ENCODE results near the gene METTL21C.

DNA sequence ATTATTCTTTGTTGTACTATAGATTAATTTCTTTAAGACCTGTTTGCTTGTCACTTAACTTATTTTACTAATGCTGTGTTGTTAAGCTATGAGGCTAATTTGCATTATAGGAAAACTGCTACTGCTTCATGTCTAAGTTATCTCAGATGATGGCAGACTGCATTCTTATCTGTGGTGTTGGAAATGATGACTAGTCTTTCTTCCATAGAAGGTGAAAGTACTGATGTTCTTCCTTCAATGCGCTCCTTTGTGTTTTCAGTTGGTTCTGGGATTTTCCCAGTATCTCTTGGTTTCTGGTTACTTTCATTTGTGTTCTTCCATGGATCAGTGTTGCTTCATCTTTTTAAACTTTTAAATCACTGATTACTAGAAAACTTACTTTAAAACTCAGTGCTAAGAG, 51.2 kb downstream of the METTL21C start:
- TF ChIP-seq POLR2A (IDR thresholded peaks at IDR 0.05; ENCODE audit: low read depth) (no peak), CTCF (IDR thresholded peaks at IDR 0.05) (no peak)

Data from esophagus muscularis mucosa (tissue), 3 donors.